Endothelial cell of umbilical vein (primary cell): Measurements from ENCODE around the gene NUP214. TPM values are rescaled to one million over a fixed set of nuclear protein-coding genes. Genes with fewer than 3 reads are reported as not detected.

Experiments used
- BruUV-seq: library from RNA; stranded (reverse); fragments of 400-500 nt; replicated peaks from 2 replicates; lab custom pipeline; 2021; lab: Mats Ljungman, UMichigan
- CTCF ChIA-PET: fragments of 300-600, 350-600 bp; sonication (Branson Sonifier 250); formaldehyde crosslinking; loops from one replicate; lab custom pipeline; 2021; ENCODE audit warnings: antibody characterized with exemption, inconsistent platforms; lab: Charles Lee
- POLR2A ChIA-PET: fragments of 300-600, 350-600 bp; sonication (Branson Sonifier 250); formaldehyde crosslinking; loops from one replicate; lab custom pipeline; 2021; ENCODE audit warnings: antibody characterized with exemption, inconsistent platforms; lab: Charles Lee
- DNase-seq: peaks from one replicate; pipeline ENCODE4 v3.0.0-alpha.2; 2011; ENCODE audit warnings: low read depth, low spot score
- FAIRE-seq: peaks from 2 replicates; lab custom pipeline; 2011; peaks lifted over from hg19 to GRCh38; lab: Jason Lieb, UNC
- H2AFZ ChIP-seq: 2 replicates; pipeline ENCODE4 v1.6.0; 2012; ENCODE audit warnings: low read depth, low read length, control low read depth, inconsistent platforms
- H3K27ac ChIP-seq: 2 replicates; pipeline ENCODE4 v1.5.1; 2011; ENCODE audit warnings: low read depth, mild to moderate bottlenecking, control low read depth, low read length, moderate library complexity; ENCODE audit not compliant: insufficient read depth
- H3K27me3 ChIP-seq, 2 experiments: 2 replicates each; pipeline versions ENCODE4 v1.6.0 to v1.6.1; 2011; ENCODE audit warnings: low read length in 2 of 2, mixed read lengths in 1 of 2; ENCODE audit not compliant: control insufficient read depth in 2 of 2, insufficient read depth in 2 of 2
- H3K36me3 ChIP-seq, 2 experiments: 2 replicates in 1 of 2; 3 replicates in 1 of 2; pipeline ENCODE4 v1.5.1; 2011; ENCODE audit warnings: low read length in 2 of 2, mild to moderate bottlenecking in 1 of 2, moderate library complexity in 1 of 2; ENCODE audit not compliant: control insufficient read depth in 2 of 2, insufficient read depth in 2 of 2; ENCODE audit errors: extremely low read depth in 1 of 2
- H3K4me1 ChIP-seq: 3 replicates; pipeline ENCODE4 v1.5.1; 2011; ENCODE audit warnings: mild to moderate bottlenecking, low read length; ENCODE audit not compliant: control insufficient read depth, insufficient read depth; ENCODE audit errors: extremely low read depth
- H3K4me2 ChIP-seq: 2 replicates; pipeline ENCODE4 v1.6.1; 2011; ENCODE audit warnings: low read length, control low read depth, mixed read lengths; ENCODE audit not compliant: insufficient read depth
- H3K4me3 ChIP-seq, 3 experiments: fragments of 200-600 bp in 1 of 3; sonication (generic), shearing (Covaris generic) in 1 of 3; replicated peaks in 1 of 3; 2 replicates each; pipeline ENCODE4 v1.5.1; 2011 to 2016; ENCODE audit warnings: control low read depth in 3 of 3, low read length in 3 of 3, mild to moderate bottlenecking in 2 of 3, inconsistent platforms in 1 of 3, low read depth in 1 of 3, moderate library complexity in 1 of 3; ENCODE audit not compliant: insufficient read depth in 1 of 3
- H3K79me2 ChIP-seq: 2 replicates; pipeline ENCODE4 v1.6.0; 2012; ENCODE audit warnings: low read length, inconsistent platforms; ENCODE audit not compliant: control insufficient read depth, insufficient read depth
- H3K9ac ChIP-seq: replicated peaks from 2 replicates; pipeline ENCODE3; 2011; ENCODE audit warnings: low read length, control low read depth; ENCODE audit not compliant: insufficient read depth; ENCODE audit errors: extremely low read depth
- H3K9me1 ChIP-seq: replicated peaks from 3 replicates; pipeline ENCODE4 v1.6.0; 2011; ENCODE audit warnings: mild to moderate bottlenecking, low read length; ENCODE audit not compliant: control insufficient read depth, insufficient read depth; ENCODE audit errors: extremely low read depth
- H3K9me3 ChIP-seq: replicated peaks from 2 replicates; pipeline ENCODE4 v1.5.1; 2012; ENCODE audit warnings: low read length, inconsistent platforms; ENCODE audit not compliant: control insufficient read depth, insufficient read depth
- H4K20me1 ChIP-seq: replicated peaks from 2 replicates; pipeline ENCODE3; 2011; ENCODE audit warnings: mild to moderate bottlenecking, low read length; ENCODE audit not compliant: control insufficient read depth, insufficient read depth; ENCODE audit errors: extremely low read depth
- CTCF ChIP-seq, 2 donors: IDR thresholded peaks; 1 replicate in 1 of 2; 2 replicates in 1 of 2; pipeline ENCODE4 v1.5.1; 2011; ENCODE audit warnings: low read length in 2 of 2, mild to moderate bottlenecking in 2 of 2, moderate library complexity in 2 of 2, control low read depth in 1 of 2, inconsistent platforms in 1 of 2, low read depth in 1 of 2; ENCODE audit not compliant: insufficient read depth in 1 of 2; ENCODE audit errors: extremely low read depth in 1 of 2
- EZH2 ChIP-seq: IDR thresholded peaks from 2 replicates; pipeline ENCODE4 v1.6.1; 2012; ENCODE audit warnings: borderline replicate concordance, low read depth, mild to moderate bottlenecking, moderate library complexity, low read length, inconsistent platforms; ENCODE audit not compliant: severe bottlenecking
- FOS ChIP-seq: IDR thresholded peaks from 2 replicates; pipeline ENCODE4 v1.6.1; 2011; ENCODE audit warnings: mild to moderate bottlenecking, low read length, moderate library complexity, borderline replicate concordance; ENCODE audit not compliant: insufficient read depth
- GATA2 ChIP-seq: IDR thresholded peaks from 2 replicates; pipeline ENCODE4 v1.7.0; 2011; ENCODE audit warnings: low read depth, mild to moderate bottlenecking, moderate library complexity, mixed read lengths, low read length; ENCODE audit not compliant: insufficient read length, insufficient read depth
- JUN ChIP-seq: IDR thresholded peaks from 2 replicates; pipeline ENCODE4 v1.6.1; 2011; ENCODE audit warnings: borderline replicate concordance, low read depth; ENCODE audit not compliant: insufficient read length, insufficient read depth
- MAX ChIP-seq: IDR thresholded peaks from 2 replicates; pipeline ENCODE4 v1.6.1; 2011; ENCODE audit not compliant: insufficient read depth, insufficient read length
- MYC ChIP-seq: IDR thresholded peaks from one replicate; pipeline ENCODE4 v1.6.1; 2011; ENCODE audit warnings: mild to moderate bottlenecking, low read depth, low read length
- POLR2A ChIP-seq: IDR thresholded peaks from 2 replicates; pipeline ENCODE4 v1.6.1; 2012; ENCODE audit warnings: low read depth, mild to moderate bottlenecking, control low read depth, low read length
- POLR2AphosphoS5 ChIP-seq: IDR thresholded peaks from 2 replicates; pipeline ENCODE4 v1.6.1; 2012; ENCODE audit warnings: low read depth, mild to moderate bottlenecking, control low read depth, low read length, moderate library complexity; ENCODE audit not compliant: insufficient read depth
- dilution Hi-C: fragments of 300-500 bp; cut with MboI; formaldehyde crosslinking; loops from one replicate; pipeline ENCODE4 v1.15.0; 2019; ENCODE audit warnings: low sequenced_read_pairs; ENCODE audit not compliant: extremely low pct_ligation_motif_present
- intact Hi-C: fragments of 100-400 bp; cut with micrococcal nuclease; formaldehyde crosslinking; loops from one replicate; pipeline ENCODE4 v1.10.0; 2022
- polyA plus RNA-seq, 4 experiments: library from polyadenylated mRNA; depleted of rRNA in 3 of 4; stranded (reverse) in 3 of 4; unstranded in 1 of 4; fragments of >200 nt; gene quantifications; 2 replicates each; pipeline versions ENCODE4 v1.2.1 to v1.2.3, GENCODE V29; 2011 to 2012; ENCODE audit warnings: missing spikeins in 1 of 4
- total RNA-seq: library from RNA; stranded (reverse); gene quantifications from 2 replicates; pipeline ENCODE4 v1.2.3, GENCODE V29; 2021

NUP214 gene
- total and polyA plus RNA-seq, 2 donors (not counting 3 experiments of a cell fraction or from before 2014, with no cell fraction given) = 28.7 to 65.9 TPM

- H3K4me3 ChIP-seq = no peak overlapping the region
- ChIA-PET CTCF (interaction anchor here (0.6 to 2.3 kb wide), 7 partner anchors 8 to 80 kb away, joined by 3 to 10 read pairs (median 4); no protein-coding TSS in a partner anchor), POLR2A (no interaction called here)
- H3K4me2 ChIP-seq = no peak overlapping the region
- no TSS peak for BruUV-seq
- intact Hi-C loops = loop anchor here (5.0 kb wide), 1 partner anchor 40 kb away; no protein-coding TSS in a partner anchor
- no peaks in the 10 kb centered on the region for H3K9me1 ChIP-seq
- DNase-seq (no peak), FAIRE-seq (no peak)
- no peaks in the 10 kb centered on the region for H3K27me3 ChIP-seq
- dilution Hi-C loops = no loop called here
- peaks cover 0 to 33% of the 10 kb centered on the region in 2 experiments for H3K36me3 ChIP-seq
- no peak overlapping the region for H2AFZ ChIP-seq
- no peaks in the 10 kb centered on the region for H4K20me1 ChIP-seq
- no peak overlapping the region for H3K9ac ChIP-seq
- H3K9me3 ChIP-seq = no peaks in the 10 kb centered on the region
- H3K4me1 ChIP-seq = peaks cover 7% of the 10 kb centered on the region
- no peak overlapping the region for H3K27ac ChIP-seq
- no peaks in the 10 kb centered on the region for H3K79me2 ChIP-seq
- TF ChIP-seq JUN (no peak), POLR2A (no peak), EZH2 (no peak), POLR2AphosphoS5 (no peak), CTCF (IDR thresholded peaks at IDR 0.05; ENCODE audit: extremely low read depth in 1 of 2, insufficient read depth in 1 of 2, low read depth in 1 of 2, low read length in 2 of 2) (no peak), MYC (no peak), FOS (no peak), GATA2 (no peak), MAX (no peak)
Observed at GRCh38 chr9:131257266-131258025, 132.1 kb downstream of the NUP214 start.
